PC-9 (cell line): ENCODE measurements around the gene ACACA. TPM values are rescaled to one million over a fixed set of nuclear protein-coding genes. Genes with fewer than 3 reads are reported as not detected.

ENCODE experiments used
- BruUV-seq: library from RNA; stranded (reverse); fragments of 400-500 nt; replicated peaks from 2 replicates; lab custom pipeline; 2021; lab: Mats Ljungman, UMichigan
- CTCF ChIA-PET: fragments of 300-600 bp; sonication (Branson Sonifier 250); formaldehyde crosslinking; loops from one replicate; lab custom pipeline; 2022; ENCODE audit warnings: antibody characterized with exemption; lab: Charles Lee
- POLR2A ChIA-PET: fragments of 300-600 bp; sonication (Branson Sonifier 250); formaldehyde crosslinking; loops from one replicate; lab custom pipeline; 2022; ENCODE audit warnings: antibody characterized with exemption; ENCODE audit not compliant: unreplicated experiment; lab: Charles Lee
- DNase-seq, 2 experiments: peaks; one replicate each; pipeline versions ENCODE4 v3.0.0 to v3.0.0-alpha.2; 2015 to 2022; ENCODE audit warnings: mixed read lengths in 1 of 2
- H2AFZ ChIP-seq: fragments of 200-600 bp; sonication (generic); 2 replicates; pipeline ENCODE4 v1.8.1; 2017; ENCODE audit warnings: antibody characterized with exemption
- H3F3A ChIP-seq: fragments of 200-600 bp; sonication (generic); 2 replicates; pipeline ENCODE4 v1.8.1; 2017; ENCODE audit warnings: antibody characterized with exemption, mild to moderate bottlenecking, low read depth; ENCODE audit not compliant: insufficient read depth
- H3K27ac ChIP-seq: fragments of 200-600 bp; sonication (generic); 2 replicates; pipeline ENCODE4 v1.6.1; 2016; ENCODE audit warnings: mixed run types
- H3K27me3 ChIP-seq: fragments of 200-600 bp; sonication (generic); 2 replicates; pipeline ENCODE4 v1.6.1; 2016; ENCODE audit warnings: low read depth, mixed run types; ENCODE audit not compliant: insufficient read depth
- H3K36me3 ChIP-seq: fragments of 200-600 bp; sonication (generic); 2 replicates; pipeline ENCODE4 v1.6.1; 2016; ENCODE audit warnings: low read depth, mixed run types
- H3K4me1 ChIP-seq: fragments of 200-600 bp; sonication (generic); replicated peaks from 2 replicates; pipeline ENCODE4 v1.6.1; 2016; ENCODE audit warnings: mixed run types; ENCODE audit not compliant: insufficient read depth
- H3K4me2 ChIP-seq: fragments of 200-600 bp; sonication (generic); 2 replicates; pipeline ENCODE4 v1.6.1; 2017; ENCODE audit warnings: mixed run types
- H3K4me3 ChIP-seq: fragments of 200-600 bp; sonication (generic); 2 replicates; pipeline ENCODE4 v1.6.1; 2016; ENCODE audit warnings: mixed run types
- H3K79me2 ChIP-seq: fragments of 200-600 bp; sonication (generic); 2 replicates; pipeline ENCODE4 v1.6.1; 2017; ENCODE audit warnings: low read depth, mixed run types
- H3K9me2 ChIP-seq: fragments of 200-600 bp; sonication (generic); 2 replicates; pipeline ENCODE4 v1.8.1; 2017; ENCODE audit warnings: mild to moderate bottlenecking; ENCODE audit not compliant: insufficient read depth
- H3K9me3 ChIP-seq: fragments of 200-600 bp; sonication (generic); 2 replicates; pipeline ENCODE4 v1.8.1; 2016; ENCODE audit warnings: low read depth; ENCODE audit not compliant: insufficient read depth
- H4K20me1 ChIP-seq: fragments of 200-600 bp; sonication (generic); 2 replicates; pipeline ENCODE4 v1.8.1; 2017; ENCODE audit not compliant: insufficient read depth
- CTCF ChIP-seq: fragments of 200-600 bp; sonication (generic); conservative IDR thresholded peaks from 2 replicates; pipeline ENCODE4 v1.6.1; 2017; ENCODE audit warnings: mixed run types, antibody characterized with exemption, mild to moderate bottlenecking, moderate library complexity
- EZH2 ChIP-seq: fragments of 200-600 bp; sonication (generic); IDR thresholded peaks from 2 replicates; pipeline ENCODE4 v1.8.0; 2017; ENCODE audit warnings: antibody characterized with exemption, low read depth
- intact Hi-C: fragments of 100-400 bp; cut with micrococcal nuclease; formaldehyde crosslinking; loops from one replicate; pipeline ENCODE4 v1.10.0; 2022; ENCODE audit not compliant: unreplicated experiment
- total RNA-seq: library from RNA; stranded (reverse); gene quantifications from 2 replicates; pipeline ENCODE4 v1.2.3, GENCODE V29; 2021

Gene ACACA
- total RNA-seq, 1 experiment from 2014 or later = 185 TPM

GRCh38 chr17:37392024-37392590, 14.5 kb downstream of the ACACA start:
- H3K36me3 ChIP-seq = no peaks in the 10 kb centered on the region
- H3K4me3 ChIP-seq = peak overlapping the region; percentile 37; the same call in 1 of the 2 replicates
- H3K9me2 ChIP-seq = no peaks in the 10 kb centered on the region
- no peaks in the 10 kb centered on the region for H4K20me1 ChIP-seq
- POLR2A ChIA-PET = interaction anchor here (0.6 to 0.8 kb wide), 2 partner anchors 15 to 304 kb away, joined by 5 to 7 read pairs; no protein-coding TSS in a partner anchor
- H3K4me2 ChIP-seq = peak overlapping the region; percentile 68
- H3K9me3 ChIP-seq = no peaks in the 10 kb centered on the region
- H2AFZ ChIP-seq = no peak overlapping the region
- H3K79me2 ChIP-seq = no peaks in the 10 kb centered on the region
- H3K27me3 ChIP-seq = no peaks in the 10 kb centered on the region
- H3F3A ChIP-seq = peaks cover 34% of the 10 kb centered on the region
- peak overlapping the region; percentile 80 for H3K27ac ChIP-seq
- no TSS peak for BruUV-seq
- intact Hi-C loops = no loop called here
- CTCF ChIA-PET = interaction anchor here (0.5 to 1.3 kb wide), 3 partner anchors 19 to 177 kb away, joined by 3 to 9 read pairs (median 4); no protein-coding TSS in a partner anchor
- TF ChIP-seq CTCF (no peak), EZH2 (no peak)
- H3K4me1 ChIP-seq = peaks cover 21% of the 10 kb centered on the region
- peak; percentile 20 to 92 for DNase-seq

- no TSS peak for BruUV-seq
- Histone ChIP-seq H3K36me3 (no peaks in the 10 kb centered on the region), H3F3A (peaks cover 34% of the 10 kb centered on the region), H3K4me2 (no peak overlapping the region), H4K20me1 (no peaks in the 10 kb centered on the region), H3K27ac (no peak overlapping the region), H2AFZ (no peak overlapping the region), H3K4me3 (no peak overlapping the region), H3K9me2 (no peaks in the 10 kb centered on the region), H3K9me3 (no peaks in the 10 kb centered on the region), H3K79me2 (no peaks in the 10 kb centered on the region), H3K4me1 (peaks cover 21% of the 10 kb centered on the region), H3K27me3 (no peaks in the 10 kb centered on the region)
- TF ChIP-seq CTCF (no peak), EZH2 (no peak)
- ChIA-PET POLR2A (no interaction called here), CTCF (no interaction called here)
- DNase-seq = no peak
- intact Hi-C loops = no loop called here
These were observed 15.5 kb downstream of the ACACA start for GRCh38 chr17:37391146-37391545.

- ChIA-PET POLR2A (no interaction called here), CTCF (interaction anchor here (0.5 kb wide), 1 partner anchor 39 kb away, joined by 6 read pairs; no protein-coding TSS in a partner anchor)
- no peak overlapping the region for H3K4me3 ChIP-seq
- H3K79me2 ChIP-seq = no peaks in the 10 kb centered on the region
- TF ChIP-seq EZH2 = no peak
- TF ChIP-seq CTCF = no peak
- no peak overlapping the region for H3K27ac ChIP-seq
- H3K4me2 ChIP-seq = no peak overlapping the region
- peaks cover 34% of the 10 kb centered on the region for H3F3A ChIP-seq
- no peaks in the 10 kb centered on the region for H3K36me3 ChIP-seq
- H3K27me3 ChIP-seq = no peaks in the 10 kb centered on the region
- DNase-seq = no peak
- no peak overlapping the region for H2AFZ ChIP-seq
- no peaks in the 10 kb centered on the region for H3K9me3 ChIP-seq
- H3K9me2 ChIP-seq = no peaks in the 10 kb centered on the region
- no TSS peak for BruUV-seq
- H4K20me1 ChIP-seq = no peaks in the 10 kb centered on the region
- peaks cover 21% of the 10 kb centered on the region for H3K4me1 ChIP-seq
- intact Hi-C loops = no loop called here
These were observed 17.5 kb downstream of the ACACA start for GRCh38 chr17:37389160-37389559.
